ENCODE results near the gene VIL1. TPM values are rescaled to one million over a fixed set of nuclear protein-coding genes. Genes with fewer than 3 reads are reported as not detected.

VIL1 gene
- total and polyA plus RNA-seq, 9 of the 15 experiments (the other 6 are each of a cell fraction or from before 2014, with no cell fraction given) = 0.51 to 2.7 (median 1.2) TPM

DNA sequence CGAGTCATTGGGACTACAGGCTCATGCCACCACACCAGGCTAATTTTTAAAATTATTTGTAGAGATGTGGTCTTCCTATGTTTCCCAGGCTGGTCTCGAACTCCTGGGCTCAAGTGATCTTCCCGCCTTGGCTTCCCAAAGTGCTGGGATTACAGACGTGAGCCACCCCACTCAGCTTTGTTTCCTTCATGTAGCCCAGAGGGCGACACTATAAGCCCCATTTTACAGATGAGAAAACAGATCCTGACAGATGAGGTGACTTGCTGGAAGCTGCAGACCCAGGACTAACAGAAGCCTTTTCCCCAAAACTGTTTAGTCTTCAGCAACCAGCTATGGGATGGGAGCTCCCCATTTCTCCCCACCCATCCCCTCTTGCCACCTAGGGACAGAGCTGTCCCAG is 26.5 kb upstream of the VIL1 start (continued):
- no peak for TF ChIP-seq ZNF436 (CRISPR knock-in tag; IDR thresholded peaks at IDR 0.05)

DNA sequence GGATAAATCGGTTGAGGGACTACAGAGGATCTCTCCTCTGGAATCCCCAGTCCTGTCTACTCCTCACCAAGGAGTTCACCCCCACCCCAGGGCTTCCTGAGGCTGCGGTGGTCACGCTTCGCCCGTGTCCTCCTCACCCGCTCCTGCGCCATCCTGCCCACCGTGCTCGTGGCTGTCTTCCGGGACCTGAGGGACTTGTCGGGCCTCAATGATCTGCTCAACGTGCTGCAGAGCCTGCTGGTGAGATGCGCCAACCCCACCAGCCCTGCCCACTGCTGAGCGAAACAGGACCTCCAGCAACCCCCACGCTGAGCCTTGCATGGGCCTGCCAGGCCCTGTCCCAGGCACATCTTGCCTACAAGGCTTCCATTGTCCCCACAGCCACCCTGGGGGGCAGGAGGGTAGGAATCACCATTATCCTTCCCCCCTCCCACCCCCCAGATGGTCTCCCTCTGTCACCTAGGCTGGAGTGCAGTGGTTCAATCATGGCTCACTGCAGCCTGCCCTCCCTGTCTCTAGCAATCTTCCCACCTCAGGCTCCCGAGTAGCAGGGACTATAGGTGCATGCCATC is 25.9 kb upstream of the VIL1 start:
- ChIA-PET CTCF (ENCODE audit: low intra/inter-chr PET ratio) (no interaction called here), POLR2A (interaction anchor here (0.6 to 1.6 kb wide), 6 partner anchors 10 to 121 kb away, joined by 3 to 6 read pairs (median 3); no protein-coding TSS in a partner anchor)
- H3K36me3 ChIP-seq (ENCODE audit: control insufficient read depth, insufficient read depth, low read length) = no peaks in the 10 kb centered on the region
- no peak overlapping the region for H3K4me3 ChIP-seq
- in situ Hi-C loops (cut with MboI) = no loop called here
- peaks cover 34% of the 10 kb centered on the region for H3K79me2 ChIP-seq (ENCODE audit: control insufficient read depth, insufficient read depth, low read length)
- no peaks in the 10 kb centered on the region for H3K27me3 ChIP-seq (ENCODE audit: control insufficient read depth in 2 of 2, insufficient read depth in 2 of 2, low read length in 2 of 2)
- H3K9ac ChIP-seq (ENCODE audit: insufficient read depth in 1 of 2, low read depth in 2 of 2, low read length in 2 of 2) = peak overlapping the region in 1 of 2 experiments; percentile 79; a peak in 2 of 4 replicates
- DNase-seq (ENCODE audit: extremely low read depth in 1 of 4, low spot score in 3 of 4) = no peak
- H3K9me3 ChIP-seq (replicated peaks; ENCODE audit: control insufficient read depth, insufficient read depth, low read depth, low read length) = no peaks in the 10 kb centered on the region
- H2AFZ ChIP-seq (ENCODE audit: low read depth, low read length) = no peak overlapping the region
- no peak for FAIRE-seq
- H4K20me1 ChIP-seq (replicated peaks; ENCODE audit: control insufficient read depth, insufficient read depth, low read length) = no peaks in the 10 kb centered on the region
- WGBS (ENCODE audit: insufficient coverage, low coverage, missing lambda C conversion rate) = 86% methylated on average over 14 of the region's 16 CpGs
- ATAC-seq = no peak
- no peak overlapping the region for H3K4me2 ChIP-seq (ENCODE audit: insufficient read depth, low read length)
- H3K4me1 ChIP-seq (replicated peaks in 1 of 2; ENCODE audit: control insufficient read depth in 2 of 2, insufficient read depth in 2 of 2, low read length in 2 of 2) = peaks cover 20 to 53% of the 10 kb centered on the region in 2 experiments
- intact Hi-C loops (cut with micrococcal nuclease) = no loop called here
- BruUV-seq (replicated peaks) = no TSS peak
- H3K9me1 ChIP-seq (ENCODE audit: control insufficient read depth, insufficient read depth, low read length) = no peaks in the 10 kb centered on the region
- TF ChIP-seq KLF6 (CRISPR knock-in tag; IDR thresholded peaks at IDR 0.05; ENCODE audit: borderline replicate concordance) (no peak), RBFOX2 (IDR thresholded peaks at IDR 0.05; ENCODE audit: low read depth, low read length) (0 out of 2 replicates have a peak, but pooled peaks have one; percentile 24)
- no peak overlapping the region for H3K27ac ChIP-seq (ENCODE audit: extremely low read depth, low read depth, low read length)

All from K562 (cell line).